GM19023 (cell line): ENCODE results near the gene QDPR.

Source experiments
- ATAC-seq: cut with Tn5 transposase; IDR thresholded peaks from one replicate; pipeline ENCODE4 v1.9.1; 2021; ENCODE audit warnings: mild to moderate bottlenecking, moderate library complexity; ENCODE audit not compliant: unreplicated experiment

QDPR gene

DNA sequence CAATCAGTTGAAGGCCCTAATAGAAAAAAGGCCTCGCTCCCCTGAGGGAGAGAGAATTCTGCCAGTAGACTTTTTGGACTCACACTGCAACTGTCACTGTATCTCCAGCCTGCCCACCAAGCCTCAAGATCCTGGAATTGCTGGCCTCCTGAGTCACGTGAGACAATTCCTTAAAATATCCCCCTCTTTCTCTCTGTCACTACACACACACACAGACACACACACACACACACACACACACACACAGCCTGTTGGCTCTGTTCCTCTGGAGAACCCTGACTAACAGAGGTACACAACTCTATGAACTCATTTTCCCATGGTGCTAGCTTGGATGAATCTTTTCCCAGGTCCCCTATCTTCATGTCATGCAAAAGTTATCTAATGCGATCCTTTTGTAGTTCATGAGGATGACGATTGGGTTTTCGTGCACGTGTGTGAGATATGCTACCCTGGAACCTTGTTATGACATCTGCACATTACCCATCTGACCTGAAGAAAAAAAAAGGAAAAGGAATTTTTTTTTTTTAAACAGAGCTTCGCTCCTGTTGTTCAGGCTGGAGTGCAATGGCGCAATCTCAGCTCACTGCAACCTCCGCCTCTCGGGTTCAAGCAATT, 16.8 kb upstream of the QDPR start:
- no peak for ATAC-seq

DNA sequence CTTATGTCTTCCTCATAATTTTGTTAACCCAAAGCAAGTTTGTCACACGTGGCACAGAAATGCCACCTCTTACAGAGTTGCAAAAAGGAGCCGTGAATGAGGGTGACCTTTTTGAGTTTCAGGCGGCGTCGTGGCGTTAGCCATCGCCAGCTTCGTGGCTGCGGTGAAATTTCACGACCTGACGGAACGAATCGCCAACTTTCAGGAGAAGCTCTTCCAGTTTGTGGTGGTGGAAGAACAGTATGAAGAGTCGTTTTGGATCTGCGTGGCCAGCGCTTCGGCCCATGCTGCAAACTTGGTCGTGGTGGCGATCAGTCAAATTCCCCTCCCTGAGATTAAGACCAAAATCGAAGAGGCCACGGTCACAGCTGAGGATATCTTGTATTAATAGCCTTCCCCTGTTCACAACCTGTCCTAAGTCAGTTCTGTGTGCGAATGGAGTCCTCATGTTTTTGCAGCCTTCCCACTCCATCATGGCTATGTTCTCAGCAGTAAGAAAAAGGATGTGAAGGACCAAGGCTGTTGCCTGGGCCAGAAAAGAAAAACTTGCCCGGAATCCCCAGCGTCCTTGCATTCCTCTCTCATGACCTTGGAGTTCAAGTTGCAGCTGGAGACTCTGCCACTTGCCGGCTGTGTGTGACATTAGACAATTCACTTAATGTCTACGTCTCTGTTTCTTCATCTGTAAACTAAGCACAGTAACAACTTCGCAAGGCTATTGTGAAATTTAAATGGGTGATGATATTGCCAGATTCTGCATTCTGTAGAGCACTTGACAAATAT, 15.0 kb upstream of the QDPR start:
- no peak for ATAC-seq

DNA sequence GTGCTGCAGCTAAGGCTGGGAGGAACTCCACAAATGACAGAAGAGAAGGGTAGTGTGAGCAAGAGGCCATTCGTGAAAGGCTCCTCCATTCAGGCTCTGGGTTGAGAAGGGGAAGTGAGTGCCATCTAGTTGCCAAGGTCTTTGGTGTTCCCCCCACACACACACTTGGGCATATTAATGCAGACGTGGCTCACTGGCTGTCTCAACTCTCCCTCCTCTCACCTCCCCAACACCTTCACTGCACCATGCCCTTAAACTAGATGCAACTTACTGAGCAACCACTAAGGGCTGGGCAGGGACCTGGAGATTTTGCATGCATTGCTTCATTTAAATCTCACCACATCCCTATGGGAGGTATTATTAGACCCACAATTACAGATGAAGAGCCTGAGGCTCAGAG, 11.8 kb upstream of the QDPR start:
- no peak for ATAC-seq

DNA sequence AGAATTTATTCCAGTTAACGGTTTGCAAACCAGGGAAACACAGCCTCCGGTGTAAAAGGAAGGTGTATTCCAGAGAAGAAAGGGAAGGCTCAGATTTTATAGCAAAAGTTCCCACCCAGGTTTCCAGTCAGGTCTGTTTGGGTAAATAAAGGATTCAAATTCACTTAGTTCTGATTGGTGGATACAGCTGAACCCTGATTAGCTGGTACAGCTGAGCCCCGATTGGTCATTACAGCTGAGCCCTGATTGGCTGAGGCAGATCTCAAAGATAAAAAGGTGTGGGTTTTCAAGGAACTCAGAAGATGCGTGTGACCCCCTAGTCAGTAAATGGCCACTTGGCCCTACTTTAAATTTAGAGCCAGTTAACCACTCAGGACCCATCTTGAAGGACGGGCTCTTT, 9.7 kb upstream of the QDPR start:
- no peak for ATAC-seq

DNA sequence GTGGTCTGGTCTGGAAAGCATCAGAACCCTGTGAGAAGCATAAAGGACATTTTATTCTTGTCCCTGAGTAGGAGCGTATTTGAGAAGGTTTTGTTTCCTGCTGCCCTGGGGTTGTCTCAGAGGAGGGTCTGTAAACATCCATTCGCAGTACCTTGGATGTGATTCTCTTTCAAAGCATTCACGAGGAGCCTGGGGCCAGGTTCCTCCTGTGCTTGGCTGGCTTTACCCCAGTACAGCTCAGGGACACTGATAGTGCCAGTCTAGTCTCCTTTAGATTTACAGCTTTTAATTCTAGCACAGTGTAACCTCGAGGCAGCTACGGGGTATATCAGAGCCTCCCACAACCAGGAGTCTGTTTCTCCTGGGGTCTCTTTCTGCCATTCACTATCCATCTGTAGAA, 5.8 kb upstream of the QDPR start:
- ATAC-seq: no peak

DNA sequence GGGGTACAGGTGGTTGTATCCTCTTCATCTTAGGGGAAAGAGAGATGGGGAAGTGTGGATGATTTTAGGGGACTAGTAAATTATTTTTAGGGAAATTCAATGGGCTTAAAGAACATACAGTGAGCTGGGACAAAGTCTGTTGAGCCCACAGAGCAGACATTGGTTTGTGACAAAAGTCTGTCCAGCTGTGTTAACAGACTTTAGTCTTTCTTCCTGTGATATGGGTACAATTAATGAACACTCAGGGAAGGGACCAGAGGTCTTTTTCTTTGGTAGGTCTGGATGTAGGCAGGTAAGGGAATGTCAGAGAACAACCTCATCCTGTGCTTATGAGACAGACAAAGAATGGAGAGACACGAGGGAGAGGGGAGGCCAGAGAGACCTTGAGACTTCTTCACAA, 5.1 kb upstream of the QDPR start:
- no peak for ATAC-seq

DNA sequence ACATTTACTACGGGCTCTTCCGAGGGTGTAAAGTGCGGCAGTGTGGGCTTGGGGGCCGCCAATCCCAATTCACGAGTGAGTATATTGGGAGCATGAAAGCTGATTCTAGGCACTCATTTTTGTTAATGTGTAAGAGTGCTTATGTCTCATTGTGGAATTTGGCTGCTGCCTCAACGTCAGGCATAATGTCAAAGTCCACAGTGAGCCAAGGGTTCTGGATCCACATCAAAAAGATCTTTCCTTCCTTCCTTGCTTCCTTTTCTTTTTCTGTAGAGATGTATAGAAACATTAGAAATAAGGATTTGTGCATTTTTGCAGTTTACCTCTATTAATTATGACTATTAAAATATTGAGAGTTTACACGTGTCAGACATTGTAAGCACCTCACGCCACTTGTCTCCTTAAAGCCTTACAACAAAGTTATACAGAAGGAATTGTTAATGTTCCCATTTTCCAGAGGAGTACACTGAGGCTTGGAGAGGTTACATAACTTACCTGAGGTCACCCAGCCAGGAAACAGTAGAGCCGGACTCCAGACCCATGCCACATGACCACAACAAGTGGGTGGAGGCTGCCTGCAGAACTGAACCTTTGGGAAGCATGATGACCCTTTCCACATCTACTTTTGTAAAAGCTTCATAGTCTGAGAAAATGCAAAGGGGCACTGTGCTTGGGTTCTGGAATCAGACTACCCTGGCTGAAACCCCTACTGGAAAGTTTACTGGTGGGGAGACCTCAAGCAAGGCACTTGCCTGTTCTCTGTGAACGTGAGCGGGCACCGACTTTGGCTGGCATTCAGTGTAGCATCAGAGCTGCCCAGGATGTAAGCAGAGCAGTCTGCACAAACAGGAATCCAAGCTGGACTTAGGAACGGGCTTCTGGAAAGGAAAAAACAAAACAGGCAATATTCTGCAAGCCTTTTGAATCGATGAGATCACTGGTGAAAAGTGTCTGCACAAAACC, 3.8 kb upstream of the QDPR start:
- no peak for ATAC-seq

DNA sequence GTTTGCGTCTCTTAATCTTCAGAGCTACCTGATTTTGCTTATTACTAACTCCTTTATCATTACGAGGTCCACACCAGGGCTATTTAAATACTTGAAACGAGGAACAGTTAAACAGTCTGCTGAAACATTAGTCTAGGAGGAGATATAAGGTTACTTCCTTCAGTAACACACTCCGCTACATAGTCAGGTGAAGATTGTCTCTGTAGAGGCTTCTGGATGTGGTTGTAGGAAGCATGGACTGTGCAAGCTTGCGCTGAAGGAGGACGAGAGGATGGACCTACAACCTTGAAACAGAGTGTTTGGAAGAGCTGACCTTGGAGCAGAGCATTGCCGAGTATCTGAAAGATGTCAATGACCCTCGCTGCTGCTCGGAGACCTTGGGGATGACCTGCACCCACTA, 3.0 kb upstream of the QDPR start, which contains the start of gene CLRN2:
TSS of gene CLRN2 (plus strand) at position 301 of the 400 bp plus-strand sequence. CDS start 102 bp downstream, outside the sequence.
- no peak for ATAC-seq

DNA sequence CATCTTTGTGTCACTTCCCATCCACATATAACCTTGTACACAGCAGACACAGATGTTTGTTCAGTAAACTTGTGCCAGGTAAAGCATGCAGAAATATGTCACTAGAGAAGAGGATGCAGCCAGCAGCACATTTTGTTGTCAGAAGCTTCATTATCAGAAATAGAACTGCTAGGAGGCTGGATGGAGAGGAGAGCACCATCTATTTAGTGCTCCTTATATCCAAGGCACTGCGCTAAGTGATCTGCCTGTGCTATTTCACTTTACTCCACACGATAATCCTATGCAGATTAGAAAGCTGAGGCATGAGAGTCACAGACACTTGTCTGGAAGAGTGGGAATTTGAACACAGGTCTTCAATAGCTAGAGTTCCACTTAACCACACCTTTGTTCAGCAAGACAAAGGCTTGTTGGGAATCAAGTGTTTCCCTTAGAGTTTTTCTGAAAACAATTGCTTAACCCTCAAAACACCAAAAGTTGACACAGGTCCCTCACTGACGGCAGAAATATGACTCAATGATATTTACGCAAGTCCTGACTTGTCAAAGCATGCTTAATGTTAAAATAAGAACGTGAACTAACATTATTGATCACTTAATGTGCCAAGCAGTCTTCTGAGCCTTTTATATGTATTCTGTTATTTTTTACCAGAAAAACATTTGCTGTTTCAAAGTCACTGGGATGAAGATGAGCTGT, 1.2 kb upstream of the QDPR start:
- no peak for ATAC-seq

DNA sequence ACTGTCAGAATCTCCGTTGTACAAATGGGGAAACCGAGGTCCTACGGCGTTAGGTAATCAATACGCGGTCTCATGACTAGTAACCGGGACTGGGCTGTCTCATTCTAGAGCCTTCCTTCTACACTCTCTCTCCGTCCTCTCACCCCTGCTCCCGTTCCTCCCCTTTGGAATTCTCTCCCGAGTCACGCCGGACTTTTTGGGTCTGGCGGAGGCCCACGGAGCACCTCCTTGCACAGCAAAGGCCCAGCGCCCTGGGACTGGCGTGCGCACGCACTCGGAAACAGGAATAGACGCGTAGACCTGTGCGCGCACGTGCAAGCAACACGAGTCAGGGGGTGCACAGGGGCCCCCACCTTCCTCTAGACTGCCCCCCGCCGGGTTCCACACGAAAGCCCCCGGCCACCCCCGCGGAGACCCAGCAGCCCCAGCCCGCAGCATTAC, 361 bp downstream of the QDPR start:
- peak; percentile 64 for ATAC-seq

DNA sequence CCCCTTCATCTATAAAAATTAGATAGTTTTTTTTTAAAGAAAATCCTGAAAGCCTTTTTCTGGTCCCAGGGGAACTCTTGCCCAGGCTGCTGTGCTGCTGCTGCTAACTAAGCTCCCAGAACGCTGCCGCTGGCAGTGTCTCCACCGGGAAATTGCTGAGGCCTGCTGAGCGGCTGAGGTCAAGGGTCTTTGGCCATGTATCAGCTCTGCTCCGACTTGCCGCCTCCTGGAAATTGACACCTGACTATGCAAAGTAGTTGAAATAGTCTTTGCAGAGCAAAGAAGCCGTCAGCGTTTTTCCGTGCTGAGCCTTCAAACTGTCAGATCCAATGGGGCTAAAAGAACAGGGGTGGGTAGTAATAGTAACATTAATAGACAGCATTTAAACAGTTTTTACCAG, 839 bp downstream of the QDPR start:
- no peak for ATAC-seq

DNA sequence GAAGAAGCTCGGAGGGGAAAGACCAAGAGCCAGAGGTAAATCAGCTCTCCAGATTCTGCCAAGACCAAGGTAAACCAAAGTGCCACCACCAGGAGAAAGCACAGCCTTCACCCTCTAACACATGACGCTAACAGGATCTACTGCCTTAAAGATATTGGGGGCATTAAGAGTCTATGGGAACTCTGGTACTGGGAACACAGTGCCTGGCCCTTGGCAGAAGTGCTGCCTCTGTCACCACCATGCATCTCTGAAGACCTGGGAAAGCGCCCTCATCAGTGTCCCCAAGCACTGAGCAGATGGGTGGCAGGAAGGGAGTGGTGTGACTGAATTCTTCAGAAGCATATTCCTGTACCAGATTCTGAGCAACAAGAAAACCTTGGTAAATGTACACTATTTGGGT, 1.3 kb downstream of the QDPR start:
- ATAC-seq: no peak

DNA sequence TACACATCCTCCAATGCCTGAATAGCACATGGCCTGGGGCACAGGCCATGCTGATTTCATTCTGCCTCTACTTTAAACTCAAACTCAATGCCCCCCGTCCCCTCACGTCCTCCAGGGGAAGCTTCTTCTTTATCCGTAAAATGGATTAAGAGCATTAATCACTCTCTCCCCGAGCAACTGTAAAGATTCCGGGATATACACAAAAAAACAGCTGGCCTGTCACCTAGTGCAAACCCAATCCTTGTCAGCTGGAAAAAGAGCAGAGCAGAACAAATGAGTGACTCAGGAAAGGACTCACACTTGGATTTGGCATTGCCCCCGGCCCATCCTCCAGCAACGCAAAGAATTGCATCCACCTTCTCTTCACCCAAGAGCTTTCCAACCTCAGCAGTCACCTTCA, 7.8 kb downstream of the QDPR start:
- no peak for ATAC-seq

DNA sequence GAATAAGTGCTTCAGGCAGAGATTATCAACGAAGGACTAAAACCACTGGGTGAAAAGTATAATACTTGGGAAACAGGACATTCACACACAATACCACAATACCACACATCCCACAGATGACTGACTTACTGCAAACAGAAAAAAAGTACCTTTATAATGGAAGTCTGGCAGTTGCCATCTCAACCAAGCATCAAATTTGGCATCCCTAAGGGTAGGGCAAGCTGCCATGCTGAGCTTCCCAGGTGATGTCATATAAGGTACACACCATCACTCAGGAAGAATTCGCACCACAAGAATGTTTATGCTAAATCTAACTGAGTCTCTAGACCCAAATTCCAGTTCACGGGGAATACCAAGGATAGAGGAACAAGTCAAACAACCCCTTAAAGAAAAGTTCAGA, 9.1 kb downstream of the QDPR start:
- ATAC-seq: no peak

DNA sequence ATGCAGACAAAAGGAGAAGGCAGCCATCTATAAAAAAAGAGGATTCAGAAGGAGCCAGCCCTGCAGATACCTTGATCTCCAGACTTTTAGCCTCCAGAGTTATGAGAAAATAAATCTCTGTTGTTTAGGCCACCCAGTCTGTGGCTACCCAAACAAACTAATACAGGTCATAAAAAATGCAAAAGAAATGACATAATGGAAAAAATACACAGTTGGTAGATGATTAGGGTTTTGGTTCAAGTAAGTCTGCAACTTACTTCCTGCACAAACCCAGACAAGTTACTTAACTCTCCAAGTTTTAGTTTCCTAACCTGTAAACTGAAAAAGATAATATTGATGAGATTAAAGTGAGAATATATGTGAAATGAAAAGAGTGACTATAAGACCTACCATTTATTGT, 11.3 kb downstream of the QDPR start:
- no peak for ATAC-seq

DNA sequence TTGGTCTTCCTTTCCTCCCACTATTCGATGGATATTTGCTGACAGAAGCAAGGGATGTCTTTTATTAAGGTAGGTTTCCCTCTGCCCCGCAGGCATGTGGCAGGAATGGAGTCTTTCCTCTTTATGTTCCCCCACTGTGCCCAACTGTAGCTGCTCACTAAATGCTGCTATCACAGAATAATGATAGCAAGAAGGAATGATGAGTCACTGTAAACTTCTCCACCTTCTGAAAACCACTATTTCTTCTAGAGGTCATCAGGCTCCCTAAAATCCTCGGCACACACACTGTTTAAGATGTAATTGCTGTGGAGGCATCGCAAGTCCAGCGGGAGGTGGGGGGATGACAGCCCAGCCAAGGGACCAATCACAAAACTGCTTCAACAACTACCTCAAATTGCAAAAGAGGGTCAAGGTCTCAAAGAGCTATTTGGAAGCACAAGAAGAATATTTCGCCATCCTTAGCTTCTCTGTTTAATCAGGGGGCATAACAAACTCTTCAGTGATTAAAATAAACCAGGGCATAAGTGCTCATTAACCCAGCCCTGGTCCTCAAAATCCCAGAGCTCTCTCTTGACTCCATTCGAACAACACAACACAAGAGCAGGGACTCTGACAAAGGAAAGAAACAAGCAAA, 13.9 kb downstream of the QDPR start:
- ATAC-seq: no peak

DNA sequence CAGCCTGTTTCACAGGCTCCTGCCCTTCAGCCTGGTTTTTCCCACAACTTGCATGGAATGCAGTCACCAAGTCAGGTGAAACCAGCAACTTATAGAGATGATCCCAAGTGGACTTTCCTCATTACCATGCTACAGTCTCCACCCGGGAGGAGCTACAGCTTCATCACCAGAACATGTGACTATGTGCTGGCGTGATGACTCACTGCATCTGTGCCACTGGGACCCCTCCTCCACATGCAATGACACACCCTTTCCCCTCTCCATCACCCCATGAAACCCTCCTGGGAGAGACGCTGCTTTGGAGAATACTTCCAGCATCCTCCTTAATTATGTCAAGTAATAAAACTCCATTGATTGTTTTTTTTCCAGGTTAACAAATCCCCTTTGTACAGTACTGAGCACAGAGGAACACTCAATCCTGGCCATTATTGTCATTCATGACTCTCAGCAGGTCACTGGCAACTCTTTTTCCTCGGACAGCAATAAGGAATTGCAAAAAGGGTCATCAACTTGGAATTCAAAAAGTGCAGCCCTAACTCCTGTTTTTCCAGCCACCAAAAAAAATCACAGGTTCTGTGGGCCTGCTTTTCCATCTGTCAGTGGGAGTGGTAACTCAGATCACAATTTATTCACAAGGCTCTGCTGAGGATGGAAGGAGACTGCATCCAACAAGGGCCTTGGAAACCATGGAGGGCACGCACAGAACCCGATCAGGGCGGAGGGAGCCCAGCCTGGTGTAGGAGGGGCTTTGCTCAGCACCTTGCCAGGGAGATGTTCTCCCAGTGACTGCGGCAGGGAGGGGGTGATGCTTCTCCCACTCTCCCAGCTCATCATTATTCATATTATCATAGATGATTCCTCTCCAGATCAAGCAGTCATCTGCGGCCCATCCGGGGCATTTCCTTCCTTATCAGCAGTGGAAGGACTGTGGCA, 17.4 kb downstream of the QDPR start:
- no peak for ATAC-seq

DNA sequence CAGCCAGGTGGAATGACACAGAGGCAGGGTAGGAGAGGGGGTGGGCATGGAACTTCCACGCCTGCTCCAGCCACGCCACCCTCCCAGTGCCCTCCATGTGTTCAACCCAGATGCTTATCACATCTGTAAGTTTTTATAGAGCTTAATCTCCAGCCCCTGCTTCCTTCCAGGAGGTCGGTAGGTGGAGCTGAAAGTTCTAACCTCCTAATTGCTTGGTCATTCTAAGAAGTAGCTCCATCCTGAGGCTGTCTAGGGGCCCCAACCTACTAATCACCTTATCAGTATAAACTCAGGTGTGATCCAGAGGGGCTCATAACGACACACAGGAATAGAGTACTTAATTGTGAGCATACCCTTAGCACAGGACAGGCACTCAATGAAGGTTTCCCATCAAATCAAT, 18.3 kb downstream of the QDPR start:
- ATAC-seq: no peak

DNA sequence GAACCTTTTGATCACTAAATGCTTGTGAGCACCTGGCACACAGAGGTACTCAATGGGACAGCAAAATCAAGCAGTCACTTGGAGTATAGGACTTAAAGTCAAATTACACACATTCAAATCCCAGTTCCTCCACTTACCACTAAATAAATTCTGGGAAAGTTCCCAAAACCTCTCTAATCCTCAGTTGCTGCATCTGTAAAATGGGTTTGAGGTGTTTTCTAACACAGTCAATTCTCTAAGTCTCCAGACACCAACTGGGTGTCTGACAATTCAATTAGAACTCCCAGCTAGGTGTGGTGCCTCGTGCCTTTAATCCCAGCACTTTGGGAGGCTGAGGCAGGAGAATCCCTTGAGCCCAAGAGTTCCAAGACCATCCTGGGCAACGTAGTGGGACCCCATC, 19.0 kb downstream of the QDPR start:
- ATAC-seq: no peak
